Mucosa of rectum (tissue), 2 donors: ENCODE measurements around the gene MCM3.
A peak's percentile ranks its signal among the peaks of the same experiment; 100 is the strongest.

Experiments used
- H3K27ac ChIP-seq, 2 donors: one replicate each; pipeline ENCODE4 v1.7.0; 2013; ENCODE audit warnings: inconsistent platforms in 2 of 2, low read depth in 2 of 2, low read length in 2 of 2
- H3K27me3 ChIP-seq, 2 donors: one replicate each; pipeline ENCODE4 v1.7.0; 2013; ENCODE audit warnings: low read length in 2 of 2; ENCODE audit not compliant: control insufficient read depth in 2 of 2, insufficient read depth in 2 of 2
- H3K36me3 ChIP-seq, 2 donors: one replicate each; pipeline ENCODE4 v1.7.0; 2013; ENCODE audit warnings: low read length in 2 of 2; ENCODE audit not compliant: control insufficient read depth in 2 of 2, insufficient read depth in 2 of 2
- H3K4me1 ChIP-seq, 2 donors: one replicate each; pipeline ENCODE4 v1.7.0; 2013; ENCODE audit warnings: low read length in 2 of 2, mild to moderate bottlenecking in 1 of 2; ENCODE audit not compliant: control insufficient read depth in 2 of 2, insufficient read depth in 2 of 2
- H3K4me3 ChIP-seq, 2 donors: one replicate each; pipeline ENCODE4 v1.7.0; 2013; ENCODE audit warnings: low read length in 2 of 2
- H3K9ac ChIP-seq, 2 donors: one replicate each; pipeline ENCODE4 v1.7.0; 2013; ENCODE audit warnings: low read length in 2 of 2, low read depth in 1 of 2, mild to moderate bottlenecking in 1 of 2
- H3K9me3 ChIP-seq, 2 donors: one replicate each; pipeline ENCODE4 v1.7.0; 2013; ENCODE audit warnings: low read length in 2 of 2; ENCODE audit not compliant: control insufficient read depth in 2 of 2
- donor health status: healthy.
- donor health status: Normal muscosa, but diverticular disease.

Gene MCM3

DNA sequence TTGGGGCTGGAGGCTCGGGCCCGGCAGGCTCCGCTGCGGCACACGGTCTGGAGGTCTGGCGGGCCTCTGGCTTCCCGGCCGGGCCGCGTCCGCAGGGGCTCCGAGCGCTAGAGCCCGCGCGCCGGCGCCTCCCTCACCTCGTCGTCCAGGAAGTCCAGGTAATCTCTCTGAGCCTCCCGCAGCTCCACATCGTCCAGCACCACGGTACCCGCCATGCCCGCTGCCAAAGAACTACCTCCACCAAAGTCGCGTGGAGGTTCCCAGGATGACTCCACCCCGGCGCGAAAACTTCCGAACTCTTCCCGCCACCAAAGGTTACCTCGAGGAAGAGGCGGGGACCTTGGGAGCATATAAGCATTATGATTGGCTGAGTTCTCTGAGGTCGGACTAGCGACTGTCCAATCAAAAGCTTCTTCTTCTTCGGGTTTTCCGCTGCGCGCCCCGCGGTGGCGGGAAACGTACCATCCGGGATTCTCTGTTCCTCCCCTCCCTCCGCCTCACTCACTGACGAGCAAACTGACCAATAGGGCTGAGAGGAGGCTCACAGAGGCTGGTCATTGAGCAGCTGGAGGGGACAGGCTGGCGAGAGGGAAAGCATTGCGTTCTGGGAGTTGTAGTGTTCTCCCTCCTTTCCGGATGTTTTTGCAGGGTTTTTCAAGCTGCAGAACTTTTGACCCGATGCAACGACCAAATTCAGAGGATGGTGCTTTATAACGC is at the start of gene MCM3:
Gene MCM3 (minus strand): TSS at position 283 of the 717 bp plus-strand sequence. CDS start 68 bp downstream, at position 215.
- H3K27me3 ChIP-seq, result no peaks in the 10 kb centered on the region
- H3K4me3 ChIP-seq, result peak within 1 kb of the TSS; percentile 87 to 92
- peak within 1 kb of the TSS; percentile 34 to 57 for H3K27ac ChIP-seq
- peak within 1 kb of the TSS; percentile 74 to 80 for H3K9ac ChIP-seq
- peaks cover 0 to 14% of the 10 kb centered on the region in 2 donors for H3K4me1 ChIP-seq
- peaks cover 19 to 26% of the 10 kb centered on the region in 2 donors for H3K36me3 ChIP-seq
- H3K9me3 ChIP-seq, result no peaks in the 10 kb centered on the region

GRCh38 chr6:52333840-52334200 is 49.3 kb upstream of the MCM3 start:
- Histone ChIP-seq H3K27me3 (no peaks in the 10 kb centered on the region), H3K9me3 (no peaks in the 10 kb centered on the region), H3K36me3 (no peaks in the 10 kb centered on the region), H3K4me3 (no peak overlapping the region), H3K4me1 (peaks cover 23 to 27% of the 10 kb centered on the region in 2 donors), H3K27ac (no peak overlapping the region), H3K9ac (no peak overlapping the region)

DNA sequence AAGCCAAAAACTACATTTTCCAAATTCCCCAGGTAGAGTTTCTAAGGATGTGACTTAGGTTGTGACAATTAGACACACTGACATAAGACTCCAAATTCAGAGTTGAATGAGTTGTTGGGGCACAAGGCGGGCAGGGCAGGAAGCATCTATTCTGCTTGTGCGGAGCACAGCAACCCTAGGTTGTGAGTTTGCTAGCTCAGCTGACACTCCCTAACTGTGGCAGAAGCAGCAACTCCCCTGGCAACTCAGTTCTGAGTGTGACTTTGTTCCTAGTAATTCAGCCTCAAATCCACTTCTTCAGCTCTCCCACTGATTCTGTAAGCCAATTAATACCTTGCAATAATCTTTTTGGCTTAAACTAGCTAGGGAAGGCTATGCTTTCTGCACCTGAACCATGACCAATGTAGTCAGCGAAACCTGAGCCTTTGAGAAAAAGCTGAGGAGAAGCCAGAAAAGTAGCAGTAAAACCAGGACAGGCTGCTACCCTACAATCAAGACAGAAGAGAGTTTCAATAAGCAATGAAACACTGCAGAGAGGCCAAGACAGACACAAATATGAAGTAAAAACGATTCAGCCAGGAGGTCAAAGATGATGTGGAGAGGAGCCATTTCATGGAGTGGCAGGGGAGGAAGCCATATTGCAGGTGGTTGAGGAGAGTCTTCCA is 47.4 kb upstream of the MCM3 start:
- Histone ChIP-seq H3K4me3 (no peak overlapping the region), H3K9ac (no peak overlapping the region), H3K27me3 (no peaks in the 10 kb centered on the region), H3K36me3 (no peaks in the 10 kb centered on the region), H3K27ac (peak overlapping the region; percentile 4 to 36), H3K9me3 (no peaks in the 10 kb centered on the region), H3K4me1 (peaks cover 34 to 40% of the 10 kb centered on the region in 2 donors)

GRCh38 chr6:52330470-52330869 is 45.9 kb upstream of the MCM3 start:
- Histone ChIP-seq H3K4me3 (no peak overlapping the region), H3K9ac (peak overlapping the region in 1 of 2 donors; percentile 24), H3K27ac (peak overlapping the region; percentile 91 to 93), H3K4me1 (peaks cover 47 to 54% of the 10 kb centered on the region in 2 donors), H3K9me3 (no peaks in the 10 kb centered on the region), H3K27me3 (no peaks in the 10 kb centered on the region), H3K36me3 (no peaks in the 10 kb centered on the region)

- Histone ChIP-seq H3K4me3 (no peak overlapping the region), H3K27ac (peak overlapping the region; percentile 91 to 93), H3K9ac (peak overlapping the region; percentile 8 to 33), H3K4me1 (peaks cover 42 to 65% of the 10 kb centered on the region in 2 donors), H3K36me3 (no peaks in the 10 kb centered on the region), H3K9me3 (no peaks in the 10 kb centered on the region), H3K27me3 (no peaks in the 10 kb centered on the region)
Measured at GRCh38 chr6:52328729-52329128, 44.2 kb upstream of the MCM3 start.

- peak overlapping the region; percentile 91 to 93 for H3K27ac ChIP-seq
Measured at GRCh38 chr6:52328303-52328662, 43.7 kb upstream of the MCM3 start.

DNA sequence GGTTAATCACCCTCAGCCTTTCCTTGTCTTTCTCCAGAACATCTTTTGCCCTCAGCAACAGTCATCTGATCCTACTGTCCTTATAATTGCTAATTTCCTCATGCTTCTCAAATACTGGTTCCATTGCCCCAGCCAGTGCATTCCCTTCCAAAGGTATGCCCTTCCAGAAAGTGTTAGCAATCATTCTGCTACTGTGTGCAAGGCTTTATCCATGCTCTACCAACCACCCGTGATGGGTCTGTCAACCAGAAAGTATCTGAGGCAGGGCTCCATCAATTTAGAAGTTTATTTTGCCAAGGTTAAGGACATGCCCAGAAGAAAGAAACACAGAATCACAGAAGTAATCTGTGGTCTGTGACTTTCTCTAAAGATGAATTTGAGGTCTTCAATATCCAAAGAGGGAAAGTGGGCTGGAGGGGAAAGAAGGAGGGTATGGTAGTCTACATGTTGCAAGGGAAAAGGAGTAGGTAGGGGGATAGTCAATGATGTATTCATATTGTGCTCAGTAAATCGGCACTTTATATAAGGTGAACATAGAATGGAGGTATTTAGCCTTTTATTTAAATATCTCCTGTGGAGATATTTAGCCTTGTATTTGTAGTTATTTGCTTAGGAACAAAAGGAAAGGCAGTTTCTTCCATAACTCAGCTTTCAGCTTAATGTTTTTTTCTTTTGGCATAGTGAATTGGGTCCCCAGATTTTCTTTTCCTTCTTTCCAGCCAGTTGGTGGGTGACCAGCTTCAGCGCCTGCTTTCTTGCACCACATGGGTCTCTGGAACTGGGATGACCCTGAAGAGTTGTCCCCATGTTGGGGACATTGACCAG is 42.2 kb upstream of the MCM3 start:
- Histone ChIP-seq H3K27ac (peak overlapping the region; percentile 91 to 93), H3K27me3 (no peaks in the 10 kb centered on the region), H3K36me3 (no peaks in the 10 kb centered on the region), H3K4me1 (peaks cover 38 to 61% of the 10 kb centered on the region in 2 donors), H3K9ac (peak overlapping the region in 1 of 2 donors; percentile 51), H3K9me3 (no peaks in the 10 kb centered on the region), H3K4me3 (no peak overlapping the region)

More at GRCh38 chr6:52328303-52328662, 43.7 kb upstream of the MCM3 start:
- Histone ChIP-seq H3K9me3 (no peaks in the 10 kb centered on the region), H3K27me3 (no peaks in the 10 kb centered on the region), H3K4me3 (peak overlapping the region in 1 of 2 donors; percentile 42), H3K36me3 (no peaks in the 10 kb centered on the region), H3K4me1 (peaks cover 42 to 61% of the 10 kb centered on the region in 2 donors), H3K9ac (peak overlapping the region; percentile 41 to 57)

- Histone ChIP-seq H3K27ac (peak overlapping the region; percentile 91 to 93), H3K9ac (peak overlapping the region; percentile 47 to 51), H3K36me3 (no peaks in the 10 kb centered on the region), H3K9me3 (no peaks in the 10 kb centered on the region), H3K4me3 (no peak overlapping the region), H3K4me1 (peaks cover 34 to 64% of the 10 kb centered on the region in 2 donors), H3K27me3 (no peaks in the 10 kb centered on the region)
Measured at GRCh38 chr6:52325695-52326471, 41.3 kb upstream of the MCM3 start.

DNA sequence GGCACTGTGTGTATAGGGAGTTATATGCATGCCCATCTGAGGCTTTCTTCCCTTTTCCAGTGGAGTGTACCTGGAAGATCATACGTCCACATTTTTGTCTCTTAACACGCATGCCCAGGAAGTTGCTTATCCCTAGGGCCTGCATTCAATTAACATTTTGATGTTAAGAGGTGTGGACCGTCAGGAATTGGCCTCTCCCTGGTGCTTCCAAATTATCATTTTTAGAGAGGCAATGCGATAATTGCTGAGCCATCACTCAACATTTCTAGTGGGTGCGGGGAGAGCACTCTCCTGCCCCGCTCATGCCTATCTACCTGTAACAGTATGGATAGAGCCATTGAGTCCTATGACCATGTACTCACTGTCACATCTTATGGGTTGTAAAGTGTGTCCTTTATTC is 39.6 kb upstream of the MCM3 start:
- Histone ChIP-seq H3K27ac (peak overlapping the region in 1 of 2 donors; percentile 23), H3K9ac (no peak overlapping the region), H3K4me3 (no peak overlapping the region), H3K27me3 (no peaks in the 10 kb centered on the region), H3K9me3 (no peaks in the 10 kb centered on the region), H3K4me1 (peaks cover 26 to 65% of the 10 kb centered on the region in 2 donors), H3K36me3 (no peaks in the 10 kb centered on the region)
